GM12878 (cell line): ENCODE data around the gene ZNF423. TPM values are rescaled to one million over a fixed set of nuclear protein-coding genes. Genes with fewer than 3 reads are reported as not detected.
A peak's percentile ranks its signal among the peaks of the same experiment; 100 is the strongest.

Experiments used
- ATAC-seq: fragments of 200-7000 bp; cut with Tn5 transposase; 3 replicates; pipeline ENCODE4 v1.9.1; 2020; ENCODE audit warnings: mild to moderate bottlenecking, moderate library complexity
- BruUV-seq: library from RNA; stranded (reverse); fragments of 400-500 nt; replicated peaks from 2 replicates; lab custom pipeline; 2021; lab: Mats Ljungman, UMichigan
- CTCF ChIA-PET: fragments of 300-600 bp; sonication (Branson Sonifier 250); formaldehyde crosslinking; extraction: SDS; loops from one replicate; lab custom pipeline; 2021; ENCODE audit warnings: inconsistent platforms; lab: Yijun Ruan, JAX
- POLR2A ChIA-PET: fragments of 350-600 bp; formaldehyde crosslinking; extraction: SDS; loops from one replicate; lab custom pipeline; 2021; ENCODE audit warnings: inconsistent platforms; lab: Charles Lee
- RAD21 ChIA-PET: fragments of 300-600 bp; sonication (Branson Sonifier 250); formaldehyde crosslinking; loops from one replicate; lab custom pipeline; 2023; ENCODE audit warnings: antibody characterized with exemption; ENCODE audit not compliant: unreplicated experiment; lab: Charles Lee
- SMC1A ChIA-PET: fragments of 300-600 bp; sonication (Branson Sonifier 250); formaldehyde crosslinking; loops from one replicate; lab custom pipeline; 2023; ENCODE audit not compliant: unreplicated experiment, uncharacterized antibody; lab: Charles Lee
- DNase-seq: peaks from one replicate; pipeline ENCODE4 v3.0.0-alpha.2; 2011; ENCODE audit warnings: low read depth, low spot score
- FAIRE-seq: peaks from 3 replicates; lab custom pipeline; 2011; peaks lifted over from hg19 to GRCh38; lab: Jason Lieb, UNC
- H2AFZ ChIP-seq: 2 replicates; pipeline ENCODE4 v1.6.0; 2011; ENCODE audit warnings: low read depth, low read length, control low read depth; ENCODE audit not compliant: control insufficient read depth
- H3K27ac ChIP-seq: 2 replicates; pipeline ENCODE4 v1.5.1; 2011; ENCODE audit warnings: control low read depth; ENCODE audit not compliant: control insufficient read depth, insufficient read depth
- H3K27me3 ChIP-seq, 2 experiments: replicated peaks in 1 of 2; 2 replicates each; pipeline versions ENCODE4 v1.6.0 to v1.6.1; 2011; ENCODE audit warnings: low read length in 1 of 2; ENCODE audit not compliant: control insufficient read depth in 2 of 2, insufficient read depth in 2 of 2
- H3K36me3 ChIP-seq, 2 experiments: 2 replicates each; pipeline ENCODE4 v1.5.1; 2011; ENCODE audit warnings: low read length in 1 of 2; ENCODE audit not compliant: control insufficient read depth in 2 of 2, insufficient read depth in 2 of 2
- H3K4me1 ChIP-seq: 2 replicates; pipeline ENCODE4 v1.6.1; 2011; ENCODE audit warnings: mild to moderate bottlenecking, low read length, moderate library complexity, mixed read lengths; ENCODE audit not compliant: control insufficient read depth, insufficient read depth
- H3K4me2 ChIP-seq: 2 replicates; pipeline ENCODE4 v1.6.0; 2011; ENCODE audit warnings: control low read depth; ENCODE audit not compliant: control insufficient read depth, insufficient read depth
- H3K4me3 ChIP-seq: fragments of 200-600 bp; sonication (generic); 2 replicates; pipeline ENCODE4 v1.5.1; 2016
- H3K79me2 ChIP-seq: 2 replicates; pipeline ENCODE4 v1.6.0; 2011; ENCODE audit warnings: low read length; ENCODE audit not compliant: control insufficient read depth, insufficient read depth
- H3K9ac ChIP-seq: 2 replicates; pipeline ENCODE4 v1.8.0; 2011; ENCODE audit warnings: low read length, control low read depth, mixed read lengths; ENCODE audit not compliant: control insufficient read depth, insufficient read depth
- H3K9me3 ChIP-seq: replicated peaks from 3 replicates; pipeline ENCODE4 v1.5.1; 2011; ENCODE audit warnings: mild to moderate bottlenecking, low read length; ENCODE audit not compliant: control insufficient read depth, insufficient read depth
- H4K20me1 ChIP-seq: 2 replicates; pipeline ENCODE4 v1.6.0; 2011; ENCODE audit not compliant: control insufficient read depth, insufficient read depth
- CTCF ChIP-seq, 3 experiments: IDR thresholded peaks in 2 of 3; conservative IDR thresholded peaks in 1 of 3; 2 replicates each; pipeline ENCODE4 v1.5.1; 2011; ENCODE audit warnings: low read depth in 3 of 3, low read length in 3 of 3, mild to moderate bottlenecking in 3 of 3, control low read depth in 2 of 3, moderate library complexity in 2 of 3, inconsistent platforms in 1 of 3, mixed read lengths in 1 of 3; ENCODE audit not compliant: control insufficient read depth in 2 of 3, insufficient read depth in 1 of 3; ENCODE audit errors: extremely low read depth in 1 of 3
- ELK1 ChIP-seq: IDR thresholded peaks from 2 replicates; pipeline ENCODE4 v1.6.1; 2012; ENCODE audit warnings: low read depth, low read length, improper control_type of control experiment
- GATAD2B ChIP-seq: fragments of 450-650 bp; conservative IDR thresholded peaks from 2 replicates; pipeline ENCODE4 v1.6.1; 2017; ENCODE audit warnings: low read depth, mild to moderate bottlenecking, moderate library complexity
- MXI1 ChIP-seq: fragments of 150-350 bp; IDR thresholded peaks from 2 replicates; pipeline ENCODE4 v1.6.1; 2011; ENCODE audit warnings: low read depth, mild to moderate bottlenecking, inconsistent platforms, low read length, improper control_type of control experiment
- NBN ChIP-seq: fragments of 450-650 bp; IDR thresholded peaks from 2 replicates; pipeline ENCODE4 v1.6.1; 2016
- PKNOX1 ChIP-seq: fragments of 450-650 bp; IDR thresholded peaks from 2 replicates; pipeline ENCODE4 v1.6.1; 2016; ENCODE audit warnings: mild to moderate bottlenecking
- RAD21 ChIP-seq: IDR thresholded peaks from 2 replicates; pipeline ENCODE4 v1.6.1; 2011; ENCODE audit warnings: mild to moderate bottlenecking, low read depth, low read length, moderate library complexity; ENCODE audit not compliant: insufficient read depth
- SREBF1 ChIP-seq: IDR thresholded peaks from 2 replicates; pipeline ENCODE4 v1.6.1; 2012; ENCODE audit warnings: mild to moderate bottlenecking, low read length
- TCF12 ChIP-seq: IDR thresholded peaks from 2 replicates; pipeline ENCODE4 v1.6.1; 2011; ENCODE audit warnings: low read depth, mild to moderate bottlenecking, low read length
- TCF7 ChIP-seq: IDR thresholded peaks from 2 replicates; pipeline ENCODE4 v1.6.1; 2014; ENCODE audit warnings: antibody characterized with exemption, borderline replicate concordance
- YBX1 ChIP-seq: fragments of 450-650 bp; IDR thresholded peaks from 2 replicates; pipeline ENCODE4 v1.6.1; 2016; ENCODE audit warnings: antibody characterized with exemption
- ZBED1 ChIP-seq: IDR thresholded peaks from 2 replicates; pipeline ENCODE4 v1.6.1; 2016; ENCODE audit warnings: borderline replicate concordance
- WGBS: methylation state at CpG from one replicate; pipeline ENCODE4 v1.1.6; 2016; ENCODE audit warnings: low lambda C conversion rate; ENCODE audit not compliant: insufficient replicate concordance, insufficient coverage; ENCODE audit errors: missing lambda C conversion rate; 5-methylcytosine and 5-hydroxymethylcytosine counted together
- in situ Hi-C: fragments of 300-500 bp; cut with MboI; formaldehyde crosslinking; loops from 9 replicates; pipeline ENCODE4 v1.14.3; 2018; ENCODE audit warnings: mixed read lengths
- intact Hi-C: fragments of 100-400 bp; cut with micrococcal nuclease; formaldehyde crosslinking; loops from one replicate; pipeline ENCODE4 v1.14.2; 2022; ENCODE audit not compliant: unreplicated experiment
- polyA plus RNA-seq, 11 experiments: library from polyadenylated mRNA; depleted of rRNA in 4 of 11; unstranded in 6 of 11; stranded (reverse) in 5 of 11; fragments of >200 nt; fragmentation: Nextera tagmentation in 4 of 11; fragmentation: Illumina TruSeq in 1 of 11; extraction: Ambion mirVana in 4 of 11; extraction: Trizol in 1 of 11; gene quantifications; 1 replicate in 1 of 11; 2 replicates in 10 of 11; pipeline versions ENCODE4 v1.2.1 to v1.2.3, GENCODE V29; 2011 to 2016; ENCODE audit warnings: inconsistent platforms in 2 of 11, missing spikeins in 2 of 11, low read depth in 1 of 11
- total RNA-seq, 4 experiments: library from RNA; depleted of rRNA in 3 of 4; stranded (reverse); fragments of >200 nt in 3 of 4; fragmentation: Illumina TruSeq in 1 of 4; extraction: Trizol in 1 of 4; gene quantifications; 2 replicates each; pipeline versions ENCODE4 v1.2.1 to v1.2.3, GENCODE V29; 2013 to 2021

Gene ZNF423
- total and polyA plus RNA-seq, 10 of the 15 experiments (the other 5 are each of a cell fraction or from before 2014, with no cell fraction given) = 0.03 to 0.64 (median 0.10) TPM

- no peak for TF ChIP-seq RAD21
- no peak for TF ChIP-seq PKNOX1
- TF ChIP-seq TCF7 = no peak
- no peak for TF ChIP-seq NBN
- no peak for TF ChIP-seq GATAD2B
- no peak for TF ChIP-seq SREBF1
- no peak for TF ChIP-seq ZBED1
- TF ChIP-seq YBX1 = no peak
- TF ChIP-seq, all 136 proteins: peak for 0
These were observed 244.9 kb downstream of the ZNF423 start (continued) for GRCh38 chr16:49610983-49611382.

GRCh38 chr16:49608779-49609178 is 247.1 kb downstream of the ZNF423 start:
- DNase-seq = no peak
- in situ Hi-C loops = no loop called here

More at GRCh38 chr16:49608779-49609178, 247.1 kb downstream of the ZNF423 start:
- RAD21 ChIA-PET = no interaction called here
- Histone ChIP-seq H3K4me1 (no peaks in the 10 kb centered on the region), H3K9ac (no peak overlapping the region), H3K36me3 (no peaks in the 10 kb centered on the region), H3K27me3 (no peaks in the 10 kb centered on the region; a peak in 1 of 4 replicates), H4K20me1 (no peaks in the 10 kb centered on the region), H3K79me2 (no peaks in the 10 kb centered on the region), H3K4me2 (no peak overlapping the region), H2AFZ (no peak overlapping the region), H3K4me3 (no peak overlapping the region), H3K27ac (no peak overlapping the region), H3K9me3 (no peaks in the 10 kb centered on the region)
- intact Hi-C loops = no loop called here
- ATAC-seq = peak; percentile 47; the same call in 1 of the 3 replicates
- SMC1A ChIA-PET = no interaction called here
- WGBS = 57% methylated on average over 5 of the region's 5 CpGs
- no peak for FAIRE-seq
- POLR2A ChIA-PET = no interaction called here
- TF ChIP-seq MXI1 = no peak
- TF ChIP-seq ELK1 = no peak
- peak; percentile 24 to 36 (median 29); a peak in 3 of 6 replicates for TF ChIP-seq CTCF (IDR thresholded peaks at IDR 0.05 in 2 of 3, conservative IDR thresholded peaks at IDR 0.05 in 1 of 3; ENCODE audit: control insufficient read depth in 2 of 3, extremely low read depth in 1 of 3, insufficient read depth in 1 of 3, low read depth in 3 of 3, low read length in 3 of 3)
- TF ChIP-seq RAD21 = peak; percentile 48
- no peak for TF ChIP-seq TCF12
- CTCF ChIA-PET = no interaction called here
- BruUV-seq = no TSS peak
